PC-9 (cell line): ENCODE results near the gene RPTOR. TPM values are rescaled to one million over a fixed set of nuclear protein-coding genes. Genes with fewer than 3 reads are reported as not detected.

ENCODE experiments used
- BruUV-seq: library from RNA; stranded (reverse); fragments of 400-500 nt; replicated peaks from 2 replicates; lab custom pipeline; 2021; lab: Mats Ljungman, UMichigan
- CTCF ChIA-PET: fragments of 300-600 bp; sonication (Branson Sonifier 250); formaldehyde crosslinking; loops from one replicate; lab custom pipeline; 2022; ENCODE audit warnings: antibody characterized with exemption; lab: Charles Lee
- POLR2A ChIA-PET: fragments of 300-600 bp; sonication (Branson Sonifier 250); formaldehyde crosslinking; loops from one replicate; lab custom pipeline; 2022; ENCODE audit warnings: antibody characterized with exemption; ENCODE audit not compliant: unreplicated experiment; lab: Charles Lee
- DNase-seq, 2 experiments: peaks; one replicate each; pipeline versions ENCODE4 v3.0.0 to v3.0.0-alpha.2; 2015 to 2022; ENCODE audit warnings: mixed read lengths in 1 of 2
- H2AFZ ChIP-seq: fragments of 200-600 bp; sonication (generic); 2 replicates; pipeline ENCODE4 v1.8.1; 2017; ENCODE audit warnings: antibody characterized with exemption
- H3F3A ChIP-seq: fragments of 200-600 bp; sonication (generic); 2 replicates; pipeline ENCODE4 v1.8.1; 2017; ENCODE audit warnings: antibody characterized with exemption, mild to moderate bottlenecking, low read depth; ENCODE audit not compliant: insufficient read depth
- H3K27ac ChIP-seq: fragments of 200-600 bp; sonication (generic); 2 replicates; pipeline ENCODE4 v1.6.1; 2016; ENCODE audit warnings: mixed run types
- H3K27me3 ChIP-seq: fragments of 200-600 bp; sonication (generic); 2 replicates; pipeline ENCODE4 v1.6.1; 2016; ENCODE audit warnings: low read depth, mixed run types; ENCODE audit not compliant: insufficient read depth
- H3K36me3 ChIP-seq: fragments of 200-600 bp; sonication (generic); 2 replicates; pipeline ENCODE4 v1.6.1; 2016; ENCODE audit warnings: low read depth, mixed run types
- H3K4me1 ChIP-seq: fragments of 200-600 bp; sonication (generic); replicated peaks from 2 replicates; pipeline ENCODE4 v1.6.1; 2016; ENCODE audit warnings: mixed run types; ENCODE audit not compliant: insufficient read depth
- H3K4me2 ChIP-seq: fragments of 200-600 bp; sonication (generic); 2 replicates; pipeline ENCODE4 v1.6.1; 2017; ENCODE audit warnings: mixed run types
- H3K4me3 ChIP-seq: fragments of 200-600 bp; sonication (generic); 2 replicates; pipeline ENCODE4 v1.6.1; 2016; ENCODE audit warnings: mixed run types
- H3K79me2 ChIP-seq: fragments of 200-600 bp; sonication (generic); 2 replicates; pipeline ENCODE4 v1.6.1; 2017; ENCODE audit warnings: low read depth, mixed run types
- H3K9me2 ChIP-seq: fragments of 200-600 bp; sonication (generic); 2 replicates; pipeline ENCODE4 v1.8.1; 2017; ENCODE audit warnings: mild to moderate bottlenecking; ENCODE audit not compliant: insufficient read depth
- H3K9me3 ChIP-seq: fragments of 200-600 bp; sonication (generic); 2 replicates; pipeline ENCODE4 v1.8.1; 2016; ENCODE audit warnings: low read depth; ENCODE audit not compliant: insufficient read depth
- H4K20me1 ChIP-seq: fragments of 200-600 bp; sonication (generic); 2 replicates; pipeline ENCODE4 v1.8.1; 2017; ENCODE audit not compliant: insufficient read depth
- CTCF ChIP-seq: fragments of 200-600 bp; sonication (generic); conservative IDR thresholded peaks from 2 replicates; pipeline ENCODE4 v1.6.1; 2017; ENCODE audit warnings: mixed run types, antibody characterized with exemption, mild to moderate bottlenecking, moderate library complexity
- EZH2 ChIP-seq: fragments of 200-600 bp; sonication (generic); IDR thresholded peaks from 2 replicates; pipeline ENCODE4 v1.8.0; 2017; ENCODE audit warnings: antibody characterized with exemption, low read depth
- intact Hi-C: fragments of 100-400 bp; cut with micrococcal nuclease; formaldehyde crosslinking; loops from one replicate; pipeline ENCODE4 v1.10.0; 2022; ENCODE audit not compliant: unreplicated experiment
- total RNA-seq: library from RNA; stranded (reverse); gene quantifications from 2 replicates; pipeline ENCODE4 v1.2.3, GENCODE V29; 2021

Gene RPTOR
- total RNA-seq, 1 experiment from 2014 or later: 50.8 TPM

GRCh38 chr17:80689129-80689619 is 144.5 kb downstream of the RPTOR start:
- Histone ChIP-seq H2AFZ (no peak overlapping the region), H3K4me3 (no peak overlapping the region), H3K27ac (no peak overlapping the region), H3K36me3 (no peaks in the 10 kb centered on the region), H3K79me2 (0 out of 2 replicates have a peak, but pooled peaks cover 3% of the 10 kb centered on the region), H3K9me2 (no peaks in the 10 kb centered on the region), H3K4me2 (no peak overlapping the region), H3F3A (no peaks in the 10 kb centered on the region), H4K20me1 (peaks cover 9% of the 10 kb centered on the region; the same call in 1 of the 2 replicates), H3K9me3 (no peaks in the 10 kb centered on the region), H3K4me1 (no peaks in the 10 kb centered on the region), H3K27me3 (no peaks in the 10 kb centered on the region)
- intact Hi-C loops: no loop called here
- no peak for TF ChIP-seq CTCF
- TF ChIP-seq EZH2: no peak
- no TSS peak for BruUV-seq
- ChIA-PET CTCF (no interaction called here), POLR2A (no interaction called here)
- no peak for DNase-seq

- no peaks in the 10 kb centered on the region for H3K4me1 ChIP-seq
- H3F3A ChIP-seq: no peaks in the 10 kb centered on the region
- no peak overlapping the region for H3K27ac ChIP-seq
- H3K79me2 ChIP-seq: 0 out of 2 replicates have a peak, but pooled peaks cover 8% of the 10 kb centered on the region
- no peaks in the 10 kb centered on the region for H3K9me3 ChIP-seq
- BruUV-seq: no TSS peak
- no peak overlapping the region for H3K4me2 ChIP-seq
- ChIA-PET POLR2A (no interaction called here), CTCF (no interaction called here)
- no peaks in the 10 kb centered on the region for H3K27me3 ChIP-seq
- H2AFZ ChIP-seq: no peak overlapping the region
- 0 out of 2 replicates have a peak, but pooled peaks cover 3% of the 10 kb centered on the region for H4K20me1 ChIP-seq
- H3K4me3 ChIP-seq: no peak overlapping the region
- intact Hi-C loops: no loop called here
- DNase-seq: no peak
- H3K9me2 ChIP-seq: no peaks in the 10 kb centered on the region
- H3K36me3 ChIP-seq: no peaks in the 10 kb centered on the region
- TF ChIP-seq EZH2 (no peak), CTCF (no peak)
Observed at GRCh38 chr17:80691784-80692183, 147.1 kb downstream of the RPTOR start.

- Histone ChIP-seq H2AFZ (no peak overlapping the region), H3K4me1 (no peaks in the 10 kb centered on the region), H3K9me2 (no peaks in the 10 kb centered on the region), H3K79me2 (peaks cover 11% of the 10 kb centered on the region; the same call in 1 of the 2 replicates), H3K9me3 (no peaks in the 10 kb centered on the region), H3K4me3 (no peak overlapping the region), H3K27me3 (no peaks in the 10 kb centered on the region), H3K27ac (no peak overlapping the region), H3K36me3 (no peaks in the 10 kb centered on the region), H3F3A (no peaks in the 10 kb centered on the region), H4K20me1 (0 out of 2 replicates have a peak, but pooled peaks cover 2% of the 10 kb centered on the region), H3K4me2 (no peak overlapping the region)
- POLR2A ChIA-PET: no interaction called here
- BruUV-seq: no TSS peak
- no peak for DNase-seq
- intact Hi-C loops: no loop called here
- TF ChIP-seq EZH2 (no peak), CTCF (no peak)
- CTCF ChIA-PET: no interaction called here
Observed at GRCh38 chr17:80692931-80693467, 148.4 kb downstream of the RPTOR start.
